Endothelial cell of umbilical vein (primary cell): Measurements from ENCODE around the gene EIF4A2. TPM values are rescaled to one million over a fixed set of nuclear protein-coding genes. Genes with fewer than 3 reads are reported as not detected.
A peak's percentile ranks its signal among the peaks of the same experiment; 100 is the strongest.

Source experiments
- BruUV-seq: library from RNA; stranded (reverse); fragments of 400-500 nt; replicated peaks from 2 replicates; lab custom pipeline; 2021; lab: Mats Ljungman, UMichigan
- CTCF ChIA-PET: fragments of 300-600, 350-600 bp; sonication (Branson Sonifier 250); formaldehyde crosslinking; loops from one replicate; lab custom pipeline; 2021; ENCODE audit warnings: antibody characterized with exemption, inconsistent platforms; lab: Charles Lee
- POLR2A ChIA-PET: fragments of 300-600, 350-600 bp; sonication (Branson Sonifier 250); formaldehyde crosslinking; loops from one replicate; lab custom pipeline; 2021; ENCODE audit warnings: antibody characterized with exemption, inconsistent platforms; lab: Charles Lee
- DNase-seq: peaks from one replicate; pipeline ENCODE4 v3.0.0-alpha.2; 2011; ENCODE audit warnings: low read depth, low spot score
- FAIRE-seq: peaks from 2 replicates; lab custom pipeline; 2011; peaks lifted over from hg19 to GRCh38; lab: Jason Lieb, UNC
- H2AFZ ChIP-seq: 2 replicates; pipeline ENCODE4 v1.6.0; 2012; ENCODE audit warnings: low read depth, low read length, control low read depth, inconsistent platforms
- H3K27ac ChIP-seq: 2 replicates; pipeline ENCODE4 v1.5.1; 2011; ENCODE audit warnings: low read depth, mild to moderate bottlenecking, control low read depth, low read length, moderate library complexity; ENCODE audit not compliant: insufficient read depth
- H3K27me3 ChIP-seq, 2 experiments: 2 replicates each; pipeline versions ENCODE4 v1.6.0 to v1.6.1; 2011; ENCODE audit warnings: low read length in 2 of 2, mixed read lengths in 1 of 2; ENCODE audit not compliant: control insufficient read depth in 2 of 2, insufficient read depth in 2 of 2
- H3K36me3 ChIP-seq, 2 experiments: 2 replicates in 1 of 2; 3 replicates in 1 of 2; pipeline ENCODE4 v1.5.1; 2011; ENCODE audit warnings: low read length in 2 of 2, mild to moderate bottlenecking in 1 of 2, moderate library complexity in 1 of 2; ENCODE audit not compliant: control insufficient read depth in 2 of 2, insufficient read depth in 2 of 2; ENCODE audit errors: extremely low read depth in 1 of 2
- H3K4me1 ChIP-seq: 3 replicates; pipeline ENCODE4 v1.5.1; 2011; ENCODE audit warnings: mild to moderate bottlenecking, low read length; ENCODE audit not compliant: control insufficient read depth, insufficient read depth; ENCODE audit errors: extremely low read depth
- H3K4me2 ChIP-seq: 2 replicates; pipeline ENCODE4 v1.6.1; 2011; ENCODE audit warnings: low read length, control low read depth, mixed read lengths; ENCODE audit not compliant: insufficient read depth
- H3K4me3 ChIP-seq, 3 experiments: fragments of 200-600 bp in 1 of 3; sonication (generic), shearing (Covaris generic) in 1 of 3; replicated peaks in 1 of 3; 2 replicates each; pipeline ENCODE4 v1.5.1; 2011 to 2016; ENCODE audit warnings: control low read depth in 3 of 3, low read length in 3 of 3, mild to moderate bottlenecking in 2 of 3, inconsistent platforms in 1 of 3, low read depth in 1 of 3, moderate library complexity in 1 of 3; ENCODE audit not compliant: insufficient read depth in 1 of 3
- H3K79me2 ChIP-seq: 2 replicates; pipeline ENCODE4 v1.6.0; 2012; ENCODE audit warnings: low read length, inconsistent platforms; ENCODE audit not compliant: control insufficient read depth, insufficient read depth
- H3K9ac ChIP-seq: replicated peaks from 2 replicates; pipeline ENCODE3; 2011; ENCODE audit warnings: low read length, control low read depth; ENCODE audit not compliant: insufficient read depth; ENCODE audit errors: extremely low read depth
- H3K9me1 ChIP-seq: replicated peaks from 3 replicates; pipeline ENCODE4 v1.6.0; 2011; ENCODE audit warnings: mild to moderate bottlenecking, low read length; ENCODE audit not compliant: control insufficient read depth, insufficient read depth; ENCODE audit errors: extremely low read depth
- H3K9me3 ChIP-seq: replicated peaks from 2 replicates; pipeline ENCODE4 v1.5.1; 2012; ENCODE audit warnings: low read length, inconsistent platforms; ENCODE audit not compliant: control insufficient read depth, insufficient read depth
- H4K20me1 ChIP-seq: replicated peaks from 2 replicates; pipeline ENCODE3; 2011; ENCODE audit warnings: mild to moderate bottlenecking, low read length; ENCODE audit not compliant: control insufficient read depth, insufficient read depth; ENCODE audit errors: extremely low read depth
- FOS ChIP-seq: IDR thresholded peaks from 2 replicates; pipeline ENCODE4 v1.6.1; 2011; ENCODE audit warnings: mild to moderate bottlenecking, low read length, moderate library complexity, borderline replicate concordance; ENCODE audit not compliant: insufficient read depth
- POLR2A ChIP-seq: IDR thresholded peaks from 2 replicates; pipeline ENCODE4 v1.6.1; 2012; ENCODE audit warnings: low read depth, mild to moderate bottlenecking, control low read depth, low read length
- POLR2AphosphoS5 ChIP-seq: IDR thresholded peaks from 2 replicates; pipeline ENCODE4 v1.6.1; 2012; ENCODE audit warnings: low read depth, mild to moderate bottlenecking, control low read depth, low read length, moderate library complexity; ENCODE audit not compliant: insufficient read depth
- dilution Hi-C: fragments of 300-500 bp; cut with MboI; formaldehyde crosslinking; loops from one replicate; pipeline ENCODE4 v1.15.0; 2019; ENCODE audit warnings: low sequenced_read_pairs; ENCODE audit not compliant: extremely low pct_ligation_motif_present
- intact Hi-C: fragments of 100-400 bp; cut with micrococcal nuclease; formaldehyde crosslinking; loops from one replicate; pipeline ENCODE4 v1.10.0; 2022
- polyA plus RNA-seq, 4 experiments: library from polyadenylated mRNA; depleted of rRNA in 3 of 4; stranded (reverse) in 3 of 4; unstranded in 1 of 4; fragments of >200 nt; gene quantifications; 2 replicates each; pipeline versions ENCODE4 v1.2.1 to v1.2.3, GENCODE V29; 2011 to 2012; ENCODE audit warnings: missing spikeins in 1 of 4
- total RNA-seq: library from RNA; stranded (reverse); gene quantifications from 2 replicates; pipeline ENCODE4 v1.2.3, GENCODE V29; 2021
- TF ChIP-seq, protein P1 (sequence below), 2 donors: IDR thresholded peaks; 1 replicate in 1 of 2; 2 replicates in 1 of 2; pipeline ENCODE4 v1.5.1; 2011; ENCODE audit warnings: low read length in 2 of 2, mild to moderate bottlenecking in 2 of 2, moderate library complexity in 2 of 2, control low read depth in 1 of 2, inconsistent platforms in 1 of 2, low read depth in 1 of 2; ENCODE audit not compliant: insufficient read depth in 1 of 2; ENCODE audit errors: extremely low read depth in 1 of 2

Gene EIF4A2
- total and polyA plus RNA-seq, 2 donors (not counting 3 experiments of a cell fraction or from before 2014, with no cell fraction given), result 282 to 401 TPM

DNA sequence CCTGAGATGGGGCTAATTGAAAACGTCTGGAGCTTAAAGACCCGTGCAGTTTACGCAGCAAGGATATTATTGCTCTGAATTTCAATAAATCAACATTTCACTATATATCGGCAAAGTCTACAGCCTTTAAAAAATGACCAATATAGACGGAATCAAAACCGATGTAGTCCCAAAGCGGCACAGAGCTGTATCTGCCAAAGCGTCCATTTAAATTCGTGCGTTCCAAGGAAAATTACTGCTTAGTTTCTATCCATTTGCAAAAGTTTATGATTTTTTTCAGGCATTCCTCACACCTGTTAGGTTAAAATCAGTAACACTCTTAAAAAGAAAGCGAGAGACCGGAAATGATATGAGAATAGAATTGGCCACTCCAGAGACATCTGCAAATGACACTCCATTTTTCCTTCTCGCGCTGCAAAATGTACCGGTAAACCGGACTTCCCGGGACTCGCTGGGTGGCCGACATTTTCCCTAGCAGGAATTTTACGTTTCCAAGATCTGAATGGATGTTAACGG lies 777 bp upstream of the EIF4A2 start:
- H3K36me3 ChIP-seq, result peaks cover 27 to 28% of the 10 kb centered on the region in 2 experiments
- peak overlapping the region; percentile 93 for H3K27ac ChIP-seq
- H2AFZ ChIP-seq, result peak overlapping the region; percentile 63
- CTCF ChIA-PET, result interaction anchor here (1.1 to 2.9 kb wide), 5 partner anchors 10 to 357 kb away, joined by 3 to 12 read pairs (median 3); partner anchors contain the start of gene RPL39L
- no peak for FAIRE-seq
- H3K79me2 ChIP-seq, result peaks cover 42% of the 10 kb centered on the region
- no peaks in the 10 kb centered on the region for H3K9me1 ChIP-seq
- DNase-seq, result no peak
- peak overlapping the region; percentile 38 to 85 (median 72) for H3K4me3 ChIP-seq
- H3K9me3 ChIP-seq, result no peaks in the 10 kb centered on the region
- H3K4me2 ChIP-seq, result peak overlapping the region; percentile 71
- POLR2A ChIA-PET, result interaction anchor here (0.8 to 2.8 kb wide), 16 partner anchors 10 to 672 kb away, joined by 3 to 29 read pairs (median 6); partner anchors contain the start of genes DNAJB11 and RPL39L
- peaks cover 24% of the 10 kb centered on the region for H3K4me1 ChIP-seq
- no peak for TF ChIP-seq POLR2AphosphoS5
- TF ChIP-seq POLR2A, result no peak
- TF ChIP-seq FOS, result no peak
- H4K20me1 ChIP-seq, result peaks cover 8% of the 10 kb centered on the region
- no peaks in the 10 kb centered on the region for H3K27me3 ChIP-seq
- dilution Hi-C loops, result no loop called here
- intact Hi-C loops, result loop anchor here (1.0 to 10.0 kb wide), 8 partner anchors 10 to 844 kb away; partner anchors contain the start of genes DNAJB11, ETV5, RFC4 and ST6GAL1
- peak overlapping the region; percentile 99 for H3K9ac ChIP-seq
- BruUV-seq, result TSS peak; percentile 82

DNA sequence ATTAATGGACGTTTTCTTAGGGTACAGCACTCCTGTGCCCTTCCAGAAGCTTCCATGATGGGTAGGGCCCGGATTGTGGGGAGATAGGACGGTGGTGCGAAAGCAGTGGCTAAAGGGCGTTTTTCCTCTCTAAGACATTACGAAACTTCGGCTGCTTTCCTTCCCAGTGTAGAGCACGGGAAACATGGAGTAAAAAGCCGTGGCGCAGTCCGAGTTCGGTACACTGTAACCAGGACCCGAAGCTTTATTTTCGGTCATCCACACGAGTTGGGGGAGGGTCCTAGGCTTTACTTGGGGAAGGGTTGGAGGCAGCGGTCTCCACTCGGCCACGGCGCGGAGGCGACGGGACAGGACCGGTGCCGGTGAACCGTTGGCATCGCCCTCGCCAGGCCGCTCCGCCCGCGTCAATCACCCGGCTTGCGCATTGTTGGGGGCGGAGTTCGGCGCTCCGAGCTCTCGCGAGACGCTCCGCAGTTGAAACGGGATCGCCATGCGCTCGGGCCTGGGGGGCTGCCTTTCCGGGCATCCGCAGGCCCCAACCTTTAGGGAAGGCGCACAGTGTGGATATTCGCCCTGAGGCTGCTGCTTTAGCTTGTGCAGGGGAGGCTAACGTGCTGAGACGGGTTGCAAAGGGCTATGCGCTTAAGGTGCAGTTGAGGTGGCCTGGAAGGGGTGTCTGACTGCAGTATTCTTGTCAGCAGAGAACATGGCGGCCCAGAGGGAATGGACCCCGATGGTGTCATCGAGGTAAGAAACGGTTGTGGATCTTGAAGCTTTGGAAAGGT lies 546 bp downstream of the EIF4A2 start:
- DNase-seq, result peak; percentile 81
- Histone ChIP-seq H3K9me1 (no peaks in the 10 kb centered on the region), H3K4me2 (peak overlapping the region; percentile 93), H3K4me1 (peaks cover 26% of the 10 kb centered on the region), H3K9ac (peak overlapping the region; percentile 99), H4K20me1 (peaks cover 15% of the 10 kb centered on the region), H3K27ac (peak overlapping the region; percentile 93), H3K27me3 (no peaks in the 10 kb centered on the region), H3K79me2 (peaks cover 51% of the 10 kb centered on the region), H2AFZ (no peak overlapping the region), H3K4me3 (peak overlapping the region; percentile 38 to 85 (median 72)), H3K36me3 (peaks cover 34 to 37% of the 10 kb centered on the region in 2 experiments), H3K9me3 (no peaks in the 10 kb centered on the region)
- TF ChIP-seq, protein P1, sequence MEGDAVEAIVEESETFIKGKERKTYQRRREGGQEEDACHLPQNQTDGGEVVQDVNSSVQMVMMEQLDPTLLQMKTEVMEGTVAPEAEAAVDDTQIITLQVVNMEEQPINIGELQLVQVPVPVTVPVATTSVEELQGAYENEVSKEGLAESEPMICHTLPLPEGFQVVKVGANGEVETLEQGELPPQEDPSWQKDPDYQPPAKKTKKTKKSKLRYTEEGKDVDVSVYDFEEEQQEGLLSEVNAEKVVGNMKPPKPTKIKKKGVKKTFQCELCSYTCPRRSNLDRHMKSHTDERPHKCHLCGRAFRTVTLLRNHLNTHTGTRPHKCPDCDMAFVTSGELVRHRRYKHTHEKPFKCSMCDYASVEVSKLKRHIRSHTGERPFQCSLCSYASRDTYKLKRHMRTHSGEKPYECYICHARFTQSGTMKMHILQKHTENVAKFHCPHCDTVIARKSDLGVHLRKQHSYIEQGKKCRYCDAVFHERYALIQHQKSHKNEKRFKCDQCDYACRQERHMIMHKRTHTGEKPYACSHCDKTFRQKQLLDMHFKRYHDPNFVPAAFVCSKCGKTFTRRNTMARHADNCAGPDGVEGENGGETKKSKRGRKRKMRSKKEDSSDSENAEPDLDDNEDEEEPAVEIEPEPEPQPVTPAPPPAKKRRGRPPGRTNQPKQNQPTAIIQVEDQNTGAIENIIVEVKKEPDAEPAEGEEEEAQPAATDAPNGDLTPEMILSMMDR (IDR thresholded peaks at IDR 0.05; ENCODE audit: extremely low read depth in 1 of 2, insufficient read depth in 1 of 2, low read depth in 1 of 2, low read length in 2 of 2), result no peak
- TF ChIP-seq POLR2A (peak; percentile 14), POLR2AphosphoS5 (peak; percentile 37)
- TSS peak; percentile 35 for BruUV-seq
- dilution Hi-C loops (no loop called here), intact Hi-C loops (loop anchor here (1.0 to 10.0 kb wide), 7 partner anchors 22 to 845 kb away; partner anchors contain the start of genes DNAJB11, ETV5, RFC4 and ST6GAL1)
- no peak for FAIRE-seq
- ChIA-PET POLR2A (interaction anchor here (0.6 to 2.8 kb wide), 20 partner anchors 9 to 846 kb away, joined by 3 to 29 read pairs (median 5); partner anchors contain the start of genes DNAJB11, RPL39L and TRA2B), CTCF (interaction anchor here (1.1 to 3.1 kb wide), 6 partner anchors 11 to 356 kb away, joined by 3 to 12 read pairs (median 4); partner anchors contain the start of gene RPL39L)
